ENCODE measurements around the gene PCDHGA12. TPM values are rescaled to one million over a fixed set of nuclear protein-coding genes. Genes with fewer than 3 reads are reported as not detected.

PCDHGA12 gene
- polyA plus RNA-seq, 3 donors: 1.1 to 2.9 (median 1.8) TPM

GRCh38 chr5:141434006-141434405, 3.7 kb downstream of the PCDHGA12 start:
- no peak for DNase-seq

- no peak for DNase-seq
Observed at GRCh38 chr5:141437221-141437620, 6.9 kb downstream of the PCDHGA12 start.

- DNase-seq: no peak
Observed at GRCh38 chr5:141439411-141440141, 9.3 kb downstream of the PCDHGA12 start.

- no peak for DNase-seq
Observed at GRCh38 chr5:141440341-141440740, 10.0 kb downstream of the PCDHGA12 start.

GRCh38 chr5:141441571-141442170, 11.4 kb downstream of the PCDHGA12 start:
- DNase-seq: no peak

GRCh38 chr5:141465351-141465750, 35.0 kb downstream of the PCDHGA12 start:
- no peak for DNase-seq

- peak; percentile 94 for DNase-seq
Observed at GRCh38 chr5:141475625-141476131, 45.4 kb downstream of the PCDHGA12 start, which contains the start of gene PCDHGC3. Gene PCDHGC3, plus strand, starts transcription at chr5:141475966. Its CDS starts 151 bp downstream, at chr5:141476117.

GRCh38 chr5:141476132-141476911, 46.0 kb downstream of the PCDHGA12 start:
- peak; percentile 84 for DNase-seq

- DNase-seq: no peak
Observed at GRCh38 chr5:141477044-141477575, 46.8 kb downstream of the PCDHGA12 start.

- no peak for DNase-seq
Observed at GRCh38 chr5:141477815-141478214, 47.5 kb downstream of the PCDHGA12 start.

GRCh38 chr5:141478321-141478945, 48.1 kb downstream of the PCDHGA12 start:
- DNase-seq: no peak

GRCh38 chr5:141479776-141480175, 49.5 kb downstream of the PCDHGA12 start:
- no peak for DNase-seq

Other genes with a start within 250 kb of the PCDHGA12 start
- gene PCDHB16, start 248.1 kb upstream of the PCDHGA12 start, polyA plus RNA-seq (ENCODE audit: insufficient read length in 3 of 3): 1 to 10 TPM; 5.1 to 7.4 (median 6.5) TPM
- gene PCDHB9, start 243.3 kb upstream of the PCDHGA12 start, polyA plus RNA-seq (ENCODE audit: insufficient read length in 3 of 3): 1 to 10 TPM; 3.4 to 4.5 (median 4.1) TPM
- gene PCDHB10, start 238.2 kb upstream of the PCDHGA12 start, polyA plus RNA-seq (ENCODE audit: insufficient read length in 3 of 3): 1 to 10 TPM; 4.9 to 6.6 (median 6.4) TPM
- gene PCDHB11, start 230.9 kb upstream of the PCDHGA12 start, polyA plus RNA-seq (ENCODE audit: insufficient read length in 3 of 3): 1 to 10 TPM; 3.8 to 6.5 (median 4.6) TPM
- 1 to 10 TPM; 3.6 to 4.6 (median 4.5) TPM for gene PCDHB12, start 221.8 kb upstream of the PCDHGA12 start, polyA plus RNA-seq (ENCODE audit: insufficient read length in 3 of 3)
- 1 to 10 TPM; 6.4 to 7.5 (median 6.9) TPM for gene PCDHB13, start 216.6 kb upstream of the PCDHGA12 start, polyA plus RNA-seq (ENCODE audit: insufficient read length in 3 of 3)
- 10 to 100 TPM; 10.1 to 11.2 (median 10.2) TPM for gene PCDHB14, start 207.2 kb upstream of the PCDHGA12 start, polyA plus RNA-seq (ENCODE audit: insufficient read length in 3 of 3)
- 10 to 100 TPM; 14.3 to 15.2 (median 14.7) TPM for gene PCDHB15, start 185.1 kb upstream of the PCDHGA12 start, polyA plus RNA-seq (ENCODE audit: insufficient read length in 3 of 3)
- gene SLC25A2, start 126.5 kb upstream of the PCDHGA12 start, polyA plus RNA-seq (ENCODE audit: insufficient read length in 3 of 3): under 1 TPM in 2 of 3 donors, not detected in 1; 0.19 to 0.21 TPM
- 100 to 1,000 TPM; 137 to 157 (median 148) TPM for gene TAF7, start 109.7 kb upstream of the PCDHGA12 start, polyA plus RNA-seq (ENCODE audit: insufficient read length in 3 of 3)
- gene PCDHGA1, start 100.0 kb upstream of the PCDHGA12 start, polyA plus RNA-seq (ENCODE audit: insufficient read length in 3 of 3): 1 to 10 TPM in 2 of 3 donors, under 1 TPM in 1; 0.81 to 1.7 (median 1.0) TPM
- gene PCDHGA2, start 91.7 kb upstream of the PCDHGA12 start, polyA plus RNA-seq (ENCODE audit: insufficient read length in 3 of 3): 1 to 10 TPM; 6.3 to 8.3 (median 6.4) TPM
- 1 to 10 TPM; 3.4 to 4.5 (median 3.8) TPM for gene PCDHGA3, start 86.7 kb upstream of the PCDHGA12 start, polyA plus RNA-seq (ENCODE audit: insufficient read length in 3 of 3)
- gene PCDHGB1, start 80.4 kb upstream of the PCDHGA12 start, polyA plus RNA-seq (ENCODE audit: insufficient read length in 3 of 3): 1 to 10 TPM; 1.7 to 1.8 (median 1.7) TPM
- 1 to 10 TPM; 2.3 to 3.0 (median 2.4) TPM for gene PCDHGA4, start 75.5 kb upstream of the PCDHGA12 start, polyA plus RNA-seq (ENCODE audit: insufficient read length in 3 of 3)
- gene PCDHGB2, start 70.5 kb upstream of the PCDHGA12 start, polyA plus RNA-seq (ENCODE audit: insufficient read length in 3 of 3): 1 to 10 TPM; 3.5 to 4.9 (median 3.6) TPM
- 1 to 10 TPM; 2.6 to 3.2 (median 2.6) TPM for gene PCDHGA5, start 66.3 kb upstream of the PCDHGA12 start, polyA plus RNA-seq (ENCODE audit: insufficient read length in 3 of 3)
- gene PCDHGB3, start 60.3 kb upstream of the PCDHGA12 start, polyA plus RNA-seq (ENCODE audit: insufficient read length in 3 of 3): 1 to 10 TPM; 1.9 to 2.6 (median 2.5) TPM
- gene PCDHGA6, start 56.6 kb upstream of the PCDHGA12 start, polyA plus RNA-seq (ENCODE audit: insufficient read length in 3 of 3): 1 to 10 TPM; 6.4 to 8.5 (median 7.9) TPM
- 1 to 10 TPM; 2.2 to 2.5 (median 2.5) TPM for gene PCDHGA7, start 47.8 kb upstream of the PCDHGA12 start, polyA plus RNA-seq (ENCODE audit: insufficient read length in 3 of 3)
- gene PCDHGB4, start 42.8 kb upstream of the PCDHGA12 start, polyA plus RNA-seq (ENCODE audit: insufficient read length in 3 of 3): 1 to 10 TPM; 4.9 to 6.2 (median 6.2) TPM
- under 1 TPM; 0.78 to 0.85 (median 0.81) TPM for gene PCDHGA8, start 37.9 kb upstream of the PCDHGA12 start, polyA plus RNA-seq (ENCODE audit: insufficient read length in 3 of 3)
- gene PCDHGB5, start 32.6 kb upstream of the PCDHGA12 start, polyA plus RNA-seq (ENCODE audit: insufficient read length in 3 of 3): 10 to 100 TPM in 1 of 3 donors, 1 to 10 TPM in 2; 9.3 to 12.0 (median 9.7) TPM
- 1 to 10 TPM; 4.8 to 6.1 (median 5.5) TPM for gene PCDHGA9, start 27.7 kb upstream of the PCDHGA12 start, polyA plus RNA-seq (ENCODE audit: insufficient read length in 3 of 3)
- gene PCDHGB6, start 22.5 kb upstream of the PCDHGA12 start, polyA plus RNA-seq (ENCODE audit: insufficient read length in 3 of 3): 1 to 10 TPM; 6.8 to 7.8 (median 7.3) TPM
- gene PCDHGA10, start 17.5 kb upstream of the PCDHGA12 start, polyA plus RNA-seq (ENCODE audit: insufficient read length in 3 of 3): 1 to 10 TPM; 3.1 to 3.7 (median 3.4) TPM
- gene PCDHGB7, start 12.8 kb upstream of the PCDHGA12 start, polyA plus RNA-seq (ENCODE audit: insufficient read length in 3 of 3): 10 to 100 TPM; 11.0 to 17.3 (median 16.1) TPM
- 1 to 10 TPM; 3.8 to 6.3 (median 4.9) TPM for gene PCDHGA11, start 9.5 kb upstream of the PCDHGA12 start, polyA plus RNA-seq (ENCODE audit: insufficient read length in 3 of 3)
- gene PCDHGC3, start 45.5 kb downstream of the PCDHGA12 start, polyA plus RNA-seq (ENCODE audit: insufficient read length in 3 of 3): 100 to 1,000 TPM in 1 of 3 donors, 10 to 100 TPM in 2; 91.6 to 131 (median 92.5) TPM
- 1 to 10 TPM; 3.3 to 4.3 (median 3.8) TPM for gene PCDHGC4, start 54.5 kb downstream of the PCDHGA12 start, polyA plus RNA-seq (ENCODE audit: insufficient read length in 3 of 3)
- 1 to 10 TPM in 1 of 3 donors, under 1 TPM in 2; 0.40 to 1.1 (median 0.93) TPM for gene PCDHGC5, start 58.6 kb downstream of the PCDHGA12 start, polyA plus RNA-seq (ENCODE audit: insufficient read length in 3 of 3)
- gene DIAPH1, start 188.5 kb downstream of the PCDHGA12 start, polyA plus RNA-seq (ENCODE audit: insufficient read length in 3 of 3): 10 to 100 TPM; 70.6 to 81.0 (median 76.5) TPM
- gene HDAC3, start 206.3 kb downstream of the PCDHGA12 start, polyA plus RNA-seq (ENCODE audit: insufficient read length in 3 of 3): 100 to 1,000 TPM in 2 of 3 donors, 10 to 100 TPM in 1; 92.2 to 123 (median 118) TPM
- 1 to 10 TPM; 1.2 to 1.8 (median 1.4) TPM for gene RELL2, start 206.5 kb downstream of the PCDHGA12 start, polyA plus RNA-seq (ENCODE audit: insufficient read length in 3 of 3)
- 10 to 100 TPM; 11.4 to 16.2 (median 14.7) TPM for gene FCHSD1, start 220.9 kb downstream of the PCDHGA12 start, polyA plus RNA-seq (ENCODE audit: insufficient read length in 3 of 3)